Body of pancreas (tissue), 4 donors: ENCODE results near the gene CYB5A. TPM values are rescaled to one million over a fixed set of nuclear protein-coding genes. Genes with fewer than 3 reads are reported as not detected.

Experiments used
- ATAC-seq: fragments of 150-250 bp; one replicate; pipeline ENCODE4 v1.9.1; 2016
- DNase-seq, 4 donors: peaks; one replicate each; pipeline ENCODE4 v3.0.0-alpha.2; 2019
- H3K27ac ChIP-seq, 4 donors: fragments of 200-600 bp; sonication (generic); 1 replicate in 3 of 4; 2 replicates in 1 of 4; pipeline versions ENCODE4 v1.5.1 to v1.6.1; 2016 to 2019; ENCODE audit warnings: mild to moderate bottlenecking in 1 of 4, mixed read lengths in 1 of 4, moderate library complexity in 1 of 4
- H3K27me3 ChIP-seq, 2 donors: fragments of 200-600 bp; sonication (generic); one replicate each; pipeline ENCODE4 v1.6.0; 2016; ENCODE audit warnings: mild to moderate bottlenecking in 1 of 2
- H3K36me3 ChIP-seq, 2 donors: fragments of 200-600 bp; sonication (generic); replicated peaks in 1 of 2; 2 replicates each; pipeline ENCODE4 v1.5.1; 2016; ENCODE audit warnings: low read depth in 2 of 2; ENCODE audit not compliant: insufficient read depth in 1 of 2
- H3K4me1 ChIP-seq: fragments of 200-600 bp; sonication (generic); one replicate; pipeline ENCODE4 v1.6.0; 2016
- H3K4me3 ChIP-seq, 2 donors: fragments of 200-600 bp; sonication (generic); 1 replicate in 1 of 2; 2 replicates in 1 of 2; pipeline ENCODE4 v1.5.1; 2016 to 2019
- H3K9me3 ChIP-seq, 3 donors: fragments of 200-600 bp; sonication (generic); 1 replicate in 2 of 3; 2 replicates in 1 of 3; pipeline ENCODE4 v1.5.1; 2016
- CTCF ChIP-seq, 7 experiments: fragments of 450-650 bp in 4 of 7; fragments of 200-600 bp in 3 of 7; sonication (generic) in 3 of 7; IDR thresholded peaks; one replicate each; pipeline ENCODE4 v1.5.1; 2016 to 2019; ENCODE audit warnings: antibody characterized with exemption in 7 of 7
- POLR2A ChIP-seq, 3 donors: fragments of 450-650 bp; IDR thresholded peaks; one replicate each; pipeline ENCODE4 v1.6.1; 2016; ENCODE audit warnings: antibody characterized with exemption in 3 of 3, mild to moderate bottlenecking in 2 of 3
- WGBS, 2 donors: methylation state at CpG; one replicate each; pipeline ENCODE4 v1.1.5; 2017; 5-methylcytosine and 5-hydroxymethylcytosine counted together
- intact Hi-C: fragments of 100-400 bp; cut with DNase I; formaldehyde crosslinking; loops from one replicate; pipeline ENCODE4 v1.15.1; 2023
- total RNA-seq, 2 donors: library from RNA; depleted of rRNA; stranded (reverse); fragments of >200 nt; gene quantifications; one replicate each; pipeline ENCODE4 v1.1.0, GENCODE V29; 2016

The CYB5A gene
- total RNA-seq, 2 donors from 2014 or later, result 209 to 264 TPM

GRCh38 chr18:74251297-74252038 lies 40.3 kb downstream of the CYB5A start:
- intact Hi-C loops, result no loop called here
- peak in 2 of 4 donors; percentile 51 to 68 for DNase-seq
- ATAC-seq, result peak; percentile 78
- H3K9me3 ChIP-seq, result no peaks in the 10 kb centered on the region
- H3K36me3 ChIP-seq, result peaks cover 9 to 12% of the 10 kb centered on the region in 2 donors
- peaks cover 61% of the 10 kb centered on the region for H3K4me1 ChIP-seq
- WGBS, 2 donors, result 33 to 34% methylated on average over 4 of the region's 4 CpGs
- H3K27ac ChIP-seq, result peak overlapping the region in 3 of 4 donors; percentile 45 to 63 (median 58)
- no peaks in the 10 kb centered on the region for H3K27me3 ChIP-seq
- no peak overlapping the region for H3K4me3 ChIP-seq
- TF ChIP-seq POLR2A (IDR thresholded peaks at IDR 0.05) (no peak), CTCF (IDR thresholded peaks at IDR 0.05) (no peak)

- DNase-seq, result no peak
- 91 to 95% methylated on average over 12 of the region's 12 CpGs for WGBS, 2 donors
- TF ChIP-seq POLR2A (IDR thresholded peaks at IDR 0.05), result no peak
- TF ChIP-seq CTCF (IDR thresholded peaks at IDR 0.05), result no peak
Observed at GRCh38 chr18:74250131-74250530, 41.6 kb downstream of the CYB5A start.

GRCh38 chr18:74249181-74249968 lies 42.4 kb downstream of the CYB5A start:
- 58 to 68% methylated on average over 11 of the region's 11 CpGs for WGBS, 2 donors
- H3K9me3 ChIP-seq, result no peaks in the 10 kb centered on the region
- intact Hi-C loops, result no loop called here
- H3K4me3 ChIP-seq, result no peak overlapping the region
- H3K27ac ChIP-seq, result peak overlapping the region; percentile 3 to 65 (median 43)
- H3K36me3 ChIP-seq, result peaks cover 0 to 12% of the 10 kb centered on the region in 2 donors
- ATAC-seq (peak; percentile 31), DNase-seq (peak in 1 of 4 donors; percentile 54)
- no peaks in the 10 kb centered on the region for H3K27me3 ChIP-seq
- TF ChIP-seq CTCF (IDR thresholded peaks at IDR 0.05) (no peak), POLR2A (IDR thresholded peaks at IDR 0.05) (no peak)
- H3K4me1 ChIP-seq, result peaks cover 45% of the 10 kb centered on the region

More at GRCh38 chr18:74250131-74250530, 41.6 kb downstream of the CYB5A start:
- Histone ChIP-seq H3K27ac (peak overlapping the region in 3 of 4 donors; percentile 3 to 63 (median 58)), H3K4me1 (peaks cover 48% of the 10 kb centered on the region), H3K27me3 (no peaks in the 10 kb centered on the region), H3K4me3 (no peak overlapping the region), H3K36me3 (peaks cover 4 to 12% of the 10 kb centered on the region in 2 donors), H3K9me3 (no peaks in the 10 kb centered on the region)
- intact Hi-C loops, result no loop called here
- no peak for ATAC-seq

GRCh38 chr18:74248595-74248994 lies 43.2 kb downstream of the CYB5A start:
- H3K4me1 ChIP-seq, result peaks cover 45% of the 10 kb centered on the region
- H3K9me3 ChIP-seq, result no peaks in the 10 kb centered on the region
- TF ChIP-seq POLR2A (IDR thresholded peaks at IDR 0.05), result no peak
- TF ChIP-seq CTCF (IDR thresholded peaks at IDR 0.05), result no peak
- intact Hi-C loops, result no loop called here
- H3K27ac ChIP-seq, result peak overlapping the region in 1 of 4 donors; percentile 65
- WGBS, 2 donors, result 46 to 53% methylated on average over 4 of the region's 4 CpGs
- no peak for ATAC-seq
- H3K4me3 ChIP-seq, result no peak overlapping the region
- H3K36me3 ChIP-seq, result peaks cover 0 to 9% of the 10 kb centered on the region in 2 donors
- DNase-seq, result no peak
- H3K27me3 ChIP-seq, result no peaks in the 10 kb centered on the region
